ENCODE data around the gene UNC13D.

DNA sequence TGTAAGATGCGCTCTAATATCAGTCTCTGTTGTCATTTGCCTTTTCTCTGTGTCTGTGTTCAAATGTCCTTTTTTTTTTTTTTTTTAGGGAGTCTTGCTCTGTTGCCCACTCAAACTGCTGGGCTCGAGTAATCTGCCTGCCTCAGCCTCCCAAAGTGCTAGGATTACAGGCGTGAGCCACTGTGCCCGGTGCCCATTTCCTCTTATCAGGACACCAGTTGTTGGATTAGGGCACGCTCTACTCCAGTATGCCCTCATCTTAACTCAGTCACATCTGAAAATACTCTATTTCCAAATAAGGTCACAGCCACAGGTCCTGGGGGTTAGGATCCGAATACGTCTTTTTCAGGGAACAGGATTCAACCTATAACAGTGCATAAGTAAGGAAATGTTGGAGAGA is 36.1 kb upstream of the UNC13D start:
- TF ChIP-seq, protein P1, sequence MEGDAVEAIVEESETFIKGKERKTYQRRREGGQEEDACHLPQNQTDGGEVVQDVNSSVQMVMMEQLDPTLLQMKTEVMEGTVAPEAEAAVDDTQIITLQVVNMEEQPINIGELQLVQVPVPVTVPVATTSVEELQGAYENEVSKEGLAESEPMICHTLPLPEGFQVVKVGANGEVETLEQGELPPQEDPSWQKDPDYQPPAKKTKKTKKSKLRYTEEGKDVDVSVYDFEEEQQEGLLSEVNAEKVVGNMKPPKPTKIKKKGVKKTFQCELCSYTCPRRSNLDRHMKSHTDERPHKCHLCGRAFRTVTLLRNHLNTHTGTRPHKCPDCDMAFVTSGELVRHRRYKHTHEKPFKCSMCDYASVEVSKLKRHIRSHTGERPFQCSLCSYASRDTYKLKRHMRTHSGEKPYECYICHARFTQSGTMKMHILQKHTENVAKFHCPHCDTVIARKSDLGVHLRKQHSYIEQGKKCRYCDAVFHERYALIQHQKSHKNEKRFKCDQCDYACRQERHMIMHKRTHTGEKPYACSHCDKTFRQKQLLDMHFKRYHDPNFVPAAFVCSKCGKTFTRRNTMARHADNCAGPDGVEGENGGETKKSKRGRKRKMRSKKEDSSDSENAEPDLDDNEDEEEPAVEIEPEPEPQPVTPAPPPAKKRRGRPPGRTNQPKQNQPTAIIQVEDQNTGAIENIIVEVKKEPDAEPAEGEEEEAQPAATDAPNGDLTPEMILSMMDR (IDR thresholded peaks at IDR 0.05; ENCODE audit: insufficient read depth, low read depth, low read length), result no peak
- no peak for TF ChIP-seq EZH2 (IDR thresholded peaks at IDR 0.05; ENCODE audit: insufficient read depth, low read length)
